OCI-LY3 (cell line): ENCODE data around the gene CADPS.

Experiments
- H2AFZ ChIP-seq: fragments of 200-600, 300-600 bp; shearing (Covaris generic); 2 replicates; pipeline ENCODE4 v1.6.0; 2014; ENCODE audit warnings: antibody characterized with exemption, low read depth, low read length
- H3K27ac ChIP-seq: fragments of 200-600, 300-600 bp; sonication (generic); 2 replicates; pipeline ENCODE4 v1.5.1; 2014; ENCODE audit warnings: mild to moderate bottlenecking, low read length, moderate library complexity, mixed read lengths
- H3K27me3 ChIP-seq: fragments of 200-600, 300-600 bp; sonication (generic); 2 replicates; pipeline ENCODE4 v1.6.1; 2014; ENCODE audit warnings: low read depth, low read length, mixed read lengths
- H3K36me3 ChIP-seq: fragments of 200-600, 300-600 bp; sonication (generic); replicated peaks from 2 replicates; pipeline ENCODE3; 2014; ENCODE audit warnings: low read depth, low read length, mixed read lengths
- H3K4me1 ChIP-seq: fragments of 300-600, 200-600 bp; sonication (generic); 2 replicates; pipeline ENCODE4 v1.6.1; 2014; ENCODE audit warnings: low read length, mixed read lengths
- H3K4me2 ChIP-seq: fragments of 200-600, 300-600 bp; sonication (generic); 2 replicates; pipeline ENCODE4 v1.6.1; 2014; ENCODE audit warnings: low read length, mixed read lengths
- H3K4me3 ChIP-seq: fragments of 300-600, 200-600 bp; sonication (generic); 2 replicates; pipeline ENCODE4 v1.5.1; 2014; ENCODE audit warnings: antibody characterized with exemption, mild to moderate bottlenecking, low read length, moderate library complexity
- H3K79me2 ChIP-seq: fragments of 300-600, 200-600 bp; shearing (Covaris generic); 2 replicates; pipeline ENCODE4 v1.6.1; 2014; ENCODE audit warnings: mild to moderate bottlenecking, low read length, mixed read lengths
- H3K9ac ChIP-seq: fragments of 300-600, 200-600 bp; shearing (Covaris generic); 2 replicates; pipeline ENCODE4 v1.6.0; 2014; ENCODE audit warnings: mild to moderate bottlenecking, low read length, moderate library complexity
- H3K9me3 ChIP-seq: fragments of 200-600, 300-600 bp; shearing (Covaris generic); 2 replicates; pipeline ENCODE4 v1.6.1; 2014; ENCODE audit warnings: low read length, mixed read lengths; ENCODE audit not compliant: insufficient read depth
- H4K20me1 ChIP-seq: fragments of 200-600, 300-600 bp; sonication (generic); 2 replicates; pipeline ENCODE4 v1.6.1; 2016; ENCODE audit warnings: low read length, mixed read lengths; ENCODE audit not compliant: insufficient read depth
- CTCF ChIP-seq: fragments of 200-600, 300-600 bp; sonication (generic); IDR thresholded peaks from 2 replicates; pipeline ENCODE4 v1.5.1; 2014; ENCODE audit warnings: antibody characterized with exemption, low read length, low read depth
- EZH2phosphoT487 ChIP-seq: fragments of 200-600 bp; shearing (Covaris generic); IDR thresholded peaks from 2 replicates; pipeline ENCODE4 v1.6.1; 2018; ENCODE audit warnings: antibody characterized with exemption, mixed run types, low read depth

The CADPS gene

GRCh38 chr3:62462104-62462762, 413.0 kb downstream of the CADPS start:
- Histone ChIP-seq H3K27ac (no peak overlapping the region), H3K9ac (no peak overlapping the region), H2AFZ (no peak overlapping the region), H3K36me3 (no peaks in the 10 kb centered on the region), H3K27me3 (peaks cover 20% of the 10 kb centered on the region; the same call in 1 of the 2 replicates), H3K9me3 (no peaks in the 10 kb centered on the region), H3K79me2 (no peaks in the 10 kb centered on the region), H4K20me1 (no peaks in the 10 kb centered on the region), H3K4me1 (no peaks in the 10 kb centered on the region), H3K4me3 (no peak overlapping the region), H3K4me2 (no peak overlapping the region)
- no peak for TF ChIP-seq CTCF
- TF ChIP-seq EZH2phosphoT487, result no peak

- TF ChIP-seq EZH2phosphoT487 (no peak), CTCF (no peak)
- H3K4me3 ChIP-seq, result no peak overlapping the region
- H3K9me3 ChIP-seq, result no peaks in the 10 kb centered on the region
- no peaks in the 10 kb centered on the region for H3K4me1 ChIP-seq
- H3K4me2 ChIP-seq, result no peak overlapping the region
- H3K9ac ChIP-seq, result no peak overlapping the region
- peaks cover 39% of the 10 kb centered on the region for H3K27me3 ChIP-seq
- no peaks in the 10 kb centered on the region for H4K20me1 ChIP-seq
- H3K36me3 ChIP-seq, result no peaks in the 10 kb centered on the region
- no peak overlapping the region for H3K27ac ChIP-seq
- H3K79me2 ChIP-seq, result no peaks in the 10 kb centered on the region
- no peak overlapping the region for H2AFZ ChIP-seq
Observed at GRCh38 chr3:62454916-62455315, 420.3 kb downstream of the CADPS start.

DNA sequence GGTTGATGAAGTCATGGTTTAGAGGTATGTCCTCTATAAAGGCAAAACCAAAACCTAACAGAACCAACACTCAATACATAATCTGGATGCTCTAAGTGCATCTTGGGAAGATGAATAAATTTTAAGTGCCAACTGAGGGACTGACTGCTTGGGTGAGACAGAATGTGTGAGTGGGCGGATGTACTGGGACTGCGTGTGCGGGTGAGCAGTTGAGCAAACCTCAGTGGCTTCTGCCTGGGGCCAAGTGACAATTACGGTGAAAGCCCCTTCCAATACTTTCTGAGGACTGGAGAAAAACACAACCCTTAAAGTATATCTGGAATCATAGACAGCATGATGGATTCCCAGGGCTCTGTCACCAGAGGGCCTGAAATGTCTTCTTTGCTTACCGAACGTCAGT, 421.8 kb downstream of the CADPS start:
- Histone ChIP-seq H3K27ac (no peak overlapping the region), H3K4me2 (no peak overlapping the region), H3K9me3 (no peaks in the 10 kb centered on the region), H4K20me1 (no peaks in the 10 kb centered on the region), H3K4me3 (no peak overlapping the region), H3K27me3 (peaks cover 41% of the 10 kb centered on the region), H3K9ac (no peak overlapping the region), H3K79me2 (no peaks in the 10 kb centered on the region), H2AFZ (no peak overlapping the region), H3K36me3 (no peaks in the 10 kb centered on the region), H3K4me1 (no peaks in the 10 kb centered on the region)
- TF ChIP-seq EZH2phosphoT487, result no peak
- TF ChIP-seq CTCF, result no peak

GRCh38 chr3:62451211-62451887, 423.9 kb downstream of the CADPS start:
- peaks cover 51% of the 10 kb centered on the region for H3K27me3 ChIP-seq

More at GRCh38 chr3:62451211-62451887, 423.9 kb downstream of the CADPS start:
- Histone ChIP-seq H4K20me1 (no peaks in the 10 kb centered on the region), H3K27ac (no peak overlapping the region), H3K9ac (no peak overlapping the region), H3K36me3 (no peaks in the 10 kb centered on the region), H3K4me2 (no peak overlapping the region), H3K9me3 (no peaks in the 10 kb centered on the region), H3K4me1 (peaks cover 8% of the 10 kb centered on the region), H3K4me3 (no peak overlapping the region), H3K79me2 (no peaks in the 10 kb centered on the region), H2AFZ (no peak overlapping the region)
- TF ChIP-seq EZH2phosphoT487 (no peak), CTCF (no peak)
